ENCODE measurements around the gene CEBPG. TPM values are rescaled to one million over a fixed set of nuclear protein-coding genes. Genes with fewer than 3 reads are reported as not detected.

CEBPG gene
- total RNA-seq, 1 experiment from 2014 or later: 51.1 TPM

DNA sequence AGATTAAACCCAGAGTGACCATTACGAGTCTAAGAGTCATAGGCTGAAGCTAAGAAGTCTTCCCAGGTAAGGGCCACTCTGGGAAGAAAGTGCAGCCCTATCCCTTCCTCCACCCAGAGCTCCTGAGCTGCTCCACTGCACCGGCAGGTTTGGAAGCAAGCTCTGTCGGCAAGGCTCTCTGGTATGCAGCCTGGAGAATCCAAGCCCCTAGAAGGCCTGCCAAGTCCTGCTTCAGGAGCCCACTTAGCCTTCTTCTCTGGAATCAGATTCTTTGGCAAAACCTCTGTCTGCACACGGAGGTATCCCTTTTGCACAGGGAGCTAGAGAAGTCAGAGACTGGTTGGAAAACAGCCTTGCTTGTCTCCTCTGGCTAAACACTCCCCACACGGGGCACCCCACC is 58.5 kb downstream of the CEBPG start:
- intact Hi-C loops (cut with micrococcal nuclease): no loop called here
- H3K36me3 ChIP-seq (ENCODE audit: control insufficient read depth in 1 of 2, insufficient read depth in 2 of 2, low read length in 2 of 2): no peaks in the 10 kb centered on the region
- H3K27ac ChIP-seq (ENCODE audit: low read depth, low read length): no peak overlapping the region
- H3K4me2 ChIP-seq (ENCODE audit: low read length): no peak overlapping the region
- no peaks in the 10 kb centered on the region for H4K20me1 ChIP-seq (ENCODE audit: insufficient read depth)
- BruUV-seq (replicated peaks): no TSS peak
- H3K9me2 ChIP-seq (ENCODE audit: insufficient read depth): no peaks in the 10 kb centered on the region
- H3K27me3 ChIP-seq (ENCODE audit: insufficient read depth, low read length): no peaks in the 10 kb centered on the region
- ATAC-seq: no peak
- no peaks in the 10 kb centered on the region for H3K9me3 ChIP-seq (ENCODE audit: control insufficient read depth in 1 of 2, insufficient read depth in 1 of 2, low read depth in 1 of 2, low read length in 2 of 2)
- no peak for DNase-seq (ENCODE audit: low read depth, low spot score)
- H2AFZ ChIP-seq (ENCODE audit: low read depth, low read length, poor library complexity, severe bottlenecking): no peak overlapping the region
- H3K4me3 ChIP-seq (replicated peaks in 1 of 2; ENCODE audit: low read depth in 1 of 2, low read length in 2 of 2): no peak overlapping the region
- TF ChIP-seq, protein P1, sequence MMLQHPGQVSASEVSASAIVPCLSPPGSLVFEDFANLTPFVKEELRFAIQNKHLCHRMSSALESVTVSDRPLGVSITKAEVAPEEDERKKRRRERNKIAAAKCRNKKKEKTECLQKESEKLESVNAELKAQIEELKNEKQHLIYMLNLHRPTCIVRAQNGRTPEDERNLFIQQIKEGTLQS (IDR thresholded peaks at IDR 0.05): no peak
- TF ChIP-seq POLR2AphosphoS5 (IDR thresholded peaks at IDR 0.05; ENCODE audit: low read depth, low read length) (no peak), EGR1 (IDR thresholded peaks at IDR 0.05; ENCODE audit: low read depth) (no peak), POLR2A (IDR thresholded peaks at IDR 0.05; ENCODE audit: borderline replicate concordance, extremely low read depth, insufficient read depth, insufficient read length) (no peak), EZH2 (IDR thresholded peaks at IDR 0.05) (no peak), ZFX (IDR thresholded peaks at IDR 0.05) (no peak), ZNF274 (IDR thresholded peaks at IDR 0.05; ENCODE audit: low read depth, low read length) (no peak), ELF1 (IDR thresholded peaks at IDR 0.05; ENCODE audit: borderline replicate concordance, low read depth) (no peak), CEBPB (IDR thresholded peaks at IDR 0.05; ENCODE audit: low read depth) (no peak), YY1 (IDR thresholded peaks at IDR 0.05; ENCODE audit: extremely low read depth, insufficient replicate concordance, low read depth, low read length) (no peak), SRF (IDR thresholded peaks at IDR 0.05; ENCODE audit: low read depth) (no peak), SP1 (IDR thresholded peaks at IDR 0.05; ENCODE audit: low read depth) (no peak), RAD21 (IDR thresholded peaks at IDR 0.05; ENCODE audit: low read depth) (no peak), JUND (IDR thresholded peaks at IDR 0.05) (no peak), TCF7L2 (IDR thresholded peaks at IDR 0.05; ENCODE audit: borderline replicate concordance, extremely low read depth, insufficient read depth, insufficient read length) (no peak), SIN3A (IDR thresholded peaks at IDR 0.05; ENCODE audit: low read depth) (no peak), EZH2phosphoT487 (IDR thresholded peaks at IDR 0.05; ENCODE audit: borderline replicate concordance) (no peak)
- TF ChIP-seq, protein P2, sequence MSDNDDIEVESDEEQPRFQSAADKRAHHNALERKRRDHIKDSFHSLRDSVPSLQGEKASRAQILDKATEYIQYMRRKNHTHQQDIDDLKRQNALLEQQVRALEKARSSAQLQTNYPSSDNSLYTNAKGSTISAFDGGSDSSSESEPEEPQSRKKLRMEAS (IDR thresholded peaks at IDR 0.05): no peak
- TF ChIP-seq, protein P3, sequence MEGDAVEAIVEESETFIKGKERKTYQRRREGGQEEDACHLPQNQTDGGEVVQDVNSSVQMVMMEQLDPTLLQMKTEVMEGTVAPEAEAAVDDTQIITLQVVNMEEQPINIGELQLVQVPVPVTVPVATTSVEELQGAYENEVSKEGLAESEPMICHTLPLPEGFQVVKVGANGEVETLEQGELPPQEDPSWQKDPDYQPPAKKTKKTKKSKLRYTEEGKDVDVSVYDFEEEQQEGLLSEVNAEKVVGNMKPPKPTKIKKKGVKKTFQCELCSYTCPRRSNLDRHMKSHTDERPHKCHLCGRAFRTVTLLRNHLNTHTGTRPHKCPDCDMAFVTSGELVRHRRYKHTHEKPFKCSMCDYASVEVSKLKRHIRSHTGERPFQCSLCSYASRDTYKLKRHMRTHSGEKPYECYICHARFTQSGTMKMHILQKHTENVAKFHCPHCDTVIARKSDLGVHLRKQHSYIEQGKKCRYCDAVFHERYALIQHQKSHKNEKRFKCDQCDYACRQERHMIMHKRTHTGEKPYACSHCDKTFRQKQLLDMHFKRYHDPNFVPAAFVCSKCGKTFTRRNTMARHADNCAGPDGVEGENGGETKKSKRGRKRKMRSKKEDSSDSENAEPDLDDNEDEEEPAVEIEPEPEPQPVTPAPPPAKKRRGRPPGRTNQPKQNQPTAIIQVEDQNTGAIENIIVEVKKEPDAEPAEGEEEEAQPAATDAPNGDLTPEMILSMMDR (IDR thresholded peaks at IDR 0.05 in 2 of 3, conservative IDR thresholded peaks at IDR 0.05 in 1 of 3; ENCODE audit: borderline replicate concordance in 1 of 3, insufficient read depth in 1 of 3, low read depth in 2 of 3, low read length in 2 of 3): no peak
- POLR2A ChIA-PET: no interaction called here
- H3K4me1 ChIP-seq (ENCODE audit: control insufficient read depth in 1 of 2, insufficient read depth in 2 of 2, low read length in 2 of 2): no peaks in the 10 kb centered on the region
- no peak overlapping the region for H3K9ac ChIP-seq (ENCODE audit: low read length)
- RAD21 ChIA-PET (ENCODE audit: low non-redundant PET in 1 of 2, low total read pairs in 2 of 2, uncharacterized antibody in 2 of 2, unreplicated experiment in 2 of 2): interaction anchor here in 1 of 2 experiments (0.7 kb wide), 1 partner anchor 339 kb away, joined by 11 read pairs; no protein-coding TSS in a partner anchor
- CTCF ChIA-PET: interaction anchor here (0.7 to 2.2 kb wide), 4 partner anchors 309 to 664 kb away, joined by 3 to 22 read pairs (median 4); no protein-coding TSS in a partner anchor
- H3K79me2 ChIP-seq (ENCODE audit: insufficient read depth, low read length): no peaks in the 10 kb centered on the region

Other genes with a start within 250 kb of the CEBPG start
- not detected for gene WDR88, start 241.6 kb upstream of the CEBPG start, total RNA-seq (2021; ENCODE audit: unreplicated experiment)
- gene LRP3, start 179.4 kb upstream of the CEBPG start, total RNA-seq (2021; ENCODE audit: unreplicated experiment): 29.0 TPM
- gene SLC7A10, start 147.9 kb upstream of the CEBPG start, total RNA-seq (2021; ENCODE audit: unreplicated experiment): 0.25 TPM
- gene CEBPA, start 71.2 kb upstream of the CEBPG start, total RNA-seq (2021; ENCODE audit: unreplicated experiment): 7.0 TPM
- gene PEPD, start 148.1 kb downstream of the CEBPG start, total RNA-seq (2021; ENCODE audit: unreplicated experiment): 40.5 TPM
- gene CHST8, start 248.2 kb downstream of the CEBPG start, total RNA-seq (2021; ENCODE audit: unreplicated experiment): not detected